Pancreas (tissue), 10 donors: ENCODE results near the gene ANKRD17. TPM values are rescaled to one million over a fixed set of nuclear protein-coding genes. Genes with fewer than 3 reads are reported as not detected.

Source experiments
- ATAC-seq, 4 donors: fragments of 200-7000 bp; cut with Tn5 transposase; one replicate each; pipeline versions ENCODE4 v1.8.0 to v1.9.1; 2020; ENCODE audit warnings: mild to moderate bottlenecking in 4 of 4, moderate library complexity in 4 of 4
- DNase-seq, 6 donors: peaks; one replicate each; pipeline ENCODE4 v3.0.0-alpha.2; 2020
- FAIRE-seq: peaks from 2 replicates; lab custom pipeline; 2012; peaks lifted over from hg19 to GRCh38; lab: Jason Lieb, UNC
- H3K27ac ChIP-seq, 4 donors: fragments of 200-600 bp; sonication (generic); 1 replicate in 3 of 4; 2 replicates in 1 of 4; pipeline versions ENCODE4 v1.5.0 to v1.8.0; 2020
- H3K27me3 ChIP-seq, 4 donors: fragments of 200-600 bp; one replicate each; pipeline ENCODE4 v1.8.0; 2021
- H3K36me3 ChIP-seq, 3 donors: fragments of 200-600 bp; sonication (generic) in 1 of 3; one replicate each; pipeline versions ENCODE4 v1.5.0 to v1.8.0; 2020 to 2021
- H3K4me1 ChIP-seq, 3 donors: fragments of 200-600 bp; one replicate each; pipeline ENCODE4 v1.8.0; 2021
- H3K4me3 ChIP-seq, 4 donors: fragments of 200-600 bp; sonication (generic) in 2 of 4; one replicate each; pipeline versions ENCODE4 v1.5.0 to v1.8.0; 2020 to 2021
- H3K9me3 ChIP-seq, 4 donors: fragments of 200-600 bp; one replicate each; pipeline ENCODE4 v1.8.0; 2021
- CTCF ChIP-seq, 4 donors: fragments of 200-600 bp; sonication (generic) in 3 of 4; IDR thresholded peaks; one replicate each; pipeline versions ENCODE4 v1.5.0 to v1.8.0; 2021; ENCODE audit warnings: antibody characterized with exemption in 4 of 4
- WGBS, 2 donors: extraction: QIAGEN DNeasy Blood & Tissue Kit; methylation state at CpG; one replicate each; pipeline ENCODE4 v1.1.7; 2013; 5-methylcytosine and 5-hydroxymethylcytosine counted together
- intact Hi-C, 3 donors: fragments of 100-400 bp; cut with DNase I; formaldehyde crosslinking; loops; one replicate each; pipeline versions ENCODE4 v1.11.1 to v1.14.2; 2022
- polyA plus RNA-seq, 2 donors: library from polyadenylated mRNA; stranded (reverse); fragments of 200-250 nt; gene quantifications; one replicate each; pipeline ENCODE4 v1.2.3, GENCODE V29; 2013
- total RNA-seq, 6 donors: library from RNA; stranded (reverse); fragmentation: NEBNext Ultra II Directional in 4 of 6; extraction: Animal tissue kit (Norgen Biotek cat#: 25700) in 4 of 6; gene quantifications; one replicate each; pipeline versions ENCODE4 v1.2.1 to v1.2.4, GENCODE V29; 2021 to 2023
- donor health status: healthy with polysubstance abuse.
- donor health status: DM: no; HTN: no; CAD: no; lungs with moderate emphysema.
- donor health status: DM: no; HTN: no; CAD: no.
- donor health status: control.
- donor health status: control.
- donor health status: Bipolar disorder and iron deficiency.
- donor health status: DM: yes; HTN: yes; CAD: no.
- donor health status: DM: no; HTN: no; CAD: no.
- donor health status: DM: no; HTN: no; CAD: no.
- donor health status: DM: yes; HTN: yes; CAD: no.

ANKRD17 gene
- total and polyA plus RNA-seq, 8 donors = 7.7 to 45.8 (median 31.0) TPM

GRCh38 chr4:73090738-73091137, 167.9 kb downstream of the ANKRD17 start:
- Histone ChIP-seq H3K4me1 (peaks cover 9 to 12% (median 10%) of the 10 kb centered on the region in 3 donors), H3K27ac (no peak overlapping the region), H3K36me3 (peaks cover 0 to 28% (median 14%) of the 10 kb centered on the region in 3 donors), H3K27me3 (no peaks in the 10 kb centered on the region), H3K9me3 (no peaks in the 10 kb centered on the region), H3K4me3 (no peak overlapping the region)
- FAIRE-seq = no peak
- ATAC-seq = no peak
- no peak for TF ChIP-seq CTCF (IDR thresholded peaks at IDR 0.05)
- intact Hi-C loops = no loop called here
- DNase-seq = no peak
- 62 to 64% methylated on average over 1 of the region's 1 CpG for WGBS, 2 donors

GRCh38 chr4:73087871-73088270, 170.7 kb downstream of the ANKRD17 start:
- no peak for TF ChIP-seq CTCF (IDR thresholded peaks at IDR 0.05)
- FAIRE-seq = peak; percentile 13
- Histone ChIP-seq H3K4me3 (no peak overlapping the region), H3K27ac (no peak overlapping the region), H3K27me3 (no peaks in the 10 kb centered on the region), H3K4me1 (peaks cover 9 to 12% (median 10%) of the 10 kb centered on the region in 3 donors), H3K9me3 (no peaks in the 10 kb centered on the region), H3K36me3 (peaks cover 0 to 27% (median 7%) of the 10 kb centered on the region in 3 donors)
- no peak for ATAC-seq
- no peak for DNase-seq
- intact Hi-C loops = no loop called here

GRCh38 chr4:73086095-73086868, 172.3 kb downstream of the ANKRD17 start:
- TF ChIP-seq CTCF (IDR thresholded peaks at IDR 0.05) = no peak
- peaks cover 0 to 16% (median 4%) of the 10 kb centered on the region in 3 donors for H3K36me3 ChIP-seq
- H3K27me3 ChIP-seq = no peaks in the 10 kb centered on the region
- FAIRE-seq (peak; percentile 88), ATAC-seq (peak in 2 of 4 donors; percentile 22 to 40), DNase-seq (no peak)
- intact Hi-C loops = no loop called here
- no peak overlapping the region for H3K27ac ChIP-seq
- no peak overlapping the region for H3K4me3 ChIP-seq
- no peaks in the 10 kb centered on the region for H3K9me3 ChIP-seq
- peaks cover 9 to 12% (median 10%) of the 10 kb centered on the region in 3 donors for H3K4me1 ChIP-seq
- 41 to 44% methylated on average over 6 of the region's 6 CpGs for WGBS, 2 donors

- Histone ChIP-seq H3K36me3 (peaks cover 0 to 39% (median 2%) of the 10 kb centered on the region in 3 donors), H3K27me3 (no peaks in the 10 kb centered on the region), H3K9me3 (no peaks in the 10 kb centered on the region), H3K27ac (no peak overlapping the region), H3K4me3 (no peak overlapping the region), H3K4me1 (no peaks in the 10 kb centered on the region)
- 85 to 92% methylated on average over 3 of the region's 3 CpGs for WGBS, 2 donors
- intact Hi-C loops = no loop called here
- FAIRE-seq (no peak), DNase-seq (no peak), ATAC-seq (no peak)
- no peak for TF ChIP-seq CTCF (IDR thresholded peaks at IDR 0.05)
These were observed 177.8 kb downstream of the ANKRD17 start for GRCh38 chr4:73080789-73081188.

GRCh38 chr4:73075832-73076231, 182.8 kb downstream of the ANKRD17 start:
- Histone ChIP-seq H3K4me1 (peaks cover 0 to under 1% (median 0%) of the 10 kb centered on the region in 3 donors), H3K36me3 (peaks cover 0 to 38% (median 2%) of the 10 kb centered on the region in 3 donors), H3K27ac (no peak overlapping the region), H3K4me3 (no peak overlapping the region), H3K9me3 (no peaks in the 10 kb centered on the region), H3K27me3 (no peaks in the 10 kb centered on the region)
- no peak for TF ChIP-seq CTCF (IDR thresholded peaks at IDR 0.05)
- ATAC-seq (no peak), FAIRE-seq (no peak), DNase-seq (no peak)
- intact Hi-C loops = no loop called here
- 78 to 84% methylated on average over 3 of the region's 3 CpGs for WGBS, 2 donors
